ENCODE results near the gene FPR3.

DNA sequence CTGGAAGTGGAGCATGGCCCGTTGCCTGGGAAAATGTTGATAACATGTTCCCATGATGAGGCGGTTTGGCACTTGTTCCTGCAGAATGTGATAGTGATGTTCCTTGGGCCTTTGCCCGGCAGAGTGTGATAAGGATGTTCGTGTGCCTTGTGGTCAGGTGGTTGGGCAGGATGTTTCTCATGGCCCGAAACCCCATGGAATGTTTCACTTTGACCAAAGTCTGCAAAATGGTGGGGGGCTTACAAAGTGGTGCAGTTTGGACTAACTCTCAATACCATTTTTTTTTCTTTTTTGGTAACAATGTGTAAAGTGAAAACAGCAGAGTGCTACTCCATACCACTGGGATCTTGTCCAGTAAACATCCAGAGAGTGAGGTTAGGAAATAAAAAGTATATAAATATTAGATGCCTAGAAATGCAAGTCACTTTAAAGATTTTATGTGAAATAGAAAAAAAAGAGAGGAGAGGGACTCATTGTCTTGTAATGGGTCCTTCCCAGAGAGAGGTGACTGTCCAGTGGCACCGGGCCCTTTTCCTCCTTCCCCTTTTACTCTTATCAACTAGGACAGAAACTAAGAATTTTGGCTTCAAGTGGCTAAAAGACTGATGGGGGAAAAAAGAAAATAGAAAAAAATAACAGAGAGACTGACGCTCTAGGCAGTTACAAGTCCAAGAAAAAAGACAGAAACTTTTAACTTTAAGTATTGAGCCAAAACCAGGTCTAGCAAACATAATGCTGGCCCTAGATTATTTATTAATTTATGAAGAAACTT is 5.7 kb downstream of the FPR3 start:
- TF ChIP-seq, protein P1, sequence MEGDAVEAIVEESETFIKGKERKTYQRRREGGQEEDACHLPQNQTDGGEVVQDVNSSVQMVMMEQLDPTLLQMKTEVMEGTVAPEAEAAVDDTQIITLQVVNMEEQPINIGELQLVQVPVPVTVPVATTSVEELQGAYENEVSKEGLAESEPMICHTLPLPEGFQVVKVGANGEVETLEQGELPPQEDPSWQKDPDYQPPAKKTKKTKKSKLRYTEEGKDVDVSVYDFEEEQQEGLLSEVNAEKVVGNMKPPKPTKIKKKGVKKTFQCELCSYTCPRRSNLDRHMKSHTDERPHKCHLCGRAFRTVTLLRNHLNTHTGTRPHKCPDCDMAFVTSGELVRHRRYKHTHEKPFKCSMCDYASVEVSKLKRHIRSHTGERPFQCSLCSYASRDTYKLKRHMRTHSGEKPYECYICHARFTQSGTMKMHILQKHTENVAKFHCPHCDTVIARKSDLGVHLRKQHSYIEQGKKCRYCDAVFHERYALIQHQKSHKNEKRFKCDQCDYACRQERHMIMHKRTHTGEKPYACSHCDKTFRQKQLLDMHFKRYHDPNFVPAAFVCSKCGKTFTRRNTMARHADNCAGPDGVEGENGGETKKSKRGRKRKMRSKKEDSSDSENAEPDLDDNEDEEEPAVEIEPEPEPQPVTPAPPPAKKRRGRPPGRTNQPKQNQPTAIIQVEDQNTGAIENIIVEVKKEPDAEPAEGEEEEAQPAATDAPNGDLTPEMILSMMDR (IDR thresholded peaks at IDR 0.05; ENCODE audit: poor library complexity, severe bottlenecking), result no peak
- TF ChIP-seq RAD21 (conservative IDR thresholded peaks at IDR 0.05) (no peak), TAF1 (IDR thresholded peaks at IDR 0.05; ENCODE audit: low read depth) (no peak), EP300 (conservative IDR thresholded peaks at IDR 0.05; ENCODE audit: poor library complexity, severe bottlenecking) (no peak), POLR2AphosphoS5 (IDR thresholded peaks at IDR 0.05) (no peak), SMC3 (conservative IDR thresholded peaks at IDR 0.05; ENCODE audit: poor library complexity) (no peak), EZH2 (IDR thresholded peaks at IDR 0.05; ENCODE audit: borderline replicate concordance, insufficient read depth, low read length, poor library complexity, severe bottlenecking) (no peak)
- TF ChIP-seq, protein P2, sequence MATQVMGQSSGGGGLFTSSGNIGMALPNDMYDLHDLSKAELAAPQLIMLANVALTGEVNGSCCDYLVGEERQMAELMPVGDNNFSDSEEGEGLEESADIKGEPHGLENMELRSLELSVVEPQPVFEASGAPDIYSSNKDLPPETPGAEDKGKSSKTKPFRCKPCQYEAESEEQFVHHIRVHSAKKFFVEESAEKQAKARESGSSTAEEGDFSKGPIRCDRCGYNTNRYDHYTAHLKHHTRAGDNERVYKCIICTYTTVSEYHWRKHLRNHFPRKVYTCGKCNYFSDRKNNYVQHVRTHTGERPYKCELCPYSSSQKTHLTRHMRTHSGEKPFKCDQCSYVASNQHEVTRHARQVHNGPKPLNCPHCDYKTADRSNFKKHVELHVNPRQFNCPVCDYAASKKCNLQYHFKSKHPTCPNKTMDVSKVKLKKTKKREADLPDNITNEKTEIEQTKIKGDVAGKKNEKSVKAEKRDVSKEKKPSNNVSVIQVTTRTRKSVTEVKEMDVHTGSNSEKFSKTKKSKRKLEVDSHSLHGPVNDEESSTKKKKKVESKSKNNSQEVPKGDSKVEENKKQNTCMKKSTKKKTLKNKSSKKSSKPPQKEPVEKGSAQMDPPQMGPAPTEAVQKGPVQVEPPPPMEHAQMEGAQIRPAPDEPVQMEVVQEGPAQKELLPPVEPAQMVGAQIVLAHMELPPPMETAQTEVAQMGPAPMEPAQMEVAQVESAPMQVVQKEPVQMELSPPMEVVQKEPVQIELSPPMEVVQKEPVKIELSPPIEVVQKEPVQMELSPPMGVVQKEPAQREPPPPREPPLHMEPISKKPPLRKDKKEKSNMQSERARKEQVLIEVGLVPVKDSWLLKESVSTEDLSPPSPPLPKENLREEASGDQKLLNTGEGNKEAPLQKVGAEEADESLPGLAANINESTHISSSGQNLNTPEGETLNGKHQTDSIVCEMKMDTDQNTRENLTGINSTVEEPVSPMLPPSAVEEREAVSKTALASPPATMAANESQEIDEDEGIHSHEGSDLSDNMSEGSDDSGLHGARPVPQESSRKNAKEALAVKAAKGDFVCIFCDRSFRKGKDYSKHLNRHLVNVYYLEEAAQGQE (IDR thresholded peaks at IDR 0.05; ENCODE audit: borderline replicate concordance), result no peak

Measured in neural cell (in vitro differentiated cells).